HG03442 (cell line): Measurements from ENCODE around the gene UGT2B17.
"Not testable (repeated sequence)": the region's sequence is repeated elsewhere in the genome, so short reads cannot be mapped to it uniquely, and the experiment has no call there.

Experiments used
- ATAC-seq: cut with Tn5 transposase; IDR thresholded peaks from one replicate; pipeline ENCODE4 v1.9.1; 2021; ENCODE audit warnings: mild to moderate bottlenecking, moderate library complexity; ENCODE audit not compliant: unreplicated experiment

Gene UGT2B17

GRCh38 chr4:68569466-68570121 lies 6.5 kb downstream of the UGT2B17 start:
- ATAC-seq = peak; percentile 40

DNA sequence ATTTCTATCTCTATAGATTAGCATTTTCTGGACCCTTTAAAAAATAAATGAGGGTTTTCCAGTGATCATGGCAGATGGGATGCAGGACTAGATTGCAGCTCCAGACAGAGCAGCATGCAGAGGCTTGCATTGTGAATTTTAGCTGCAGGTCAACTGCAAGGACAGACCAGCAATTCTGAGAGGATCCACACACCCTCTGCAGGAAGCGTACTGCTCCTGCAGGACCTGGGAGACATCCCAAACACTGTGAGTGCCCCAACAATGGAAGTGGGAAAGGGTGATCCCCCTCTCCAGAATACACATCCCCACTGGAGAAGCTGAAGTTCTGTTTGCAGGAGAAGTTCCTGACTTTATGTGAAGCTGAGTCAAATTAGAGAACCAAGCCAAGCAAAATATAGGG lies 7.1 kb downstream of the UGT2B17 start:
- peak; percentile 4 for ATAC-seq

DNA sequence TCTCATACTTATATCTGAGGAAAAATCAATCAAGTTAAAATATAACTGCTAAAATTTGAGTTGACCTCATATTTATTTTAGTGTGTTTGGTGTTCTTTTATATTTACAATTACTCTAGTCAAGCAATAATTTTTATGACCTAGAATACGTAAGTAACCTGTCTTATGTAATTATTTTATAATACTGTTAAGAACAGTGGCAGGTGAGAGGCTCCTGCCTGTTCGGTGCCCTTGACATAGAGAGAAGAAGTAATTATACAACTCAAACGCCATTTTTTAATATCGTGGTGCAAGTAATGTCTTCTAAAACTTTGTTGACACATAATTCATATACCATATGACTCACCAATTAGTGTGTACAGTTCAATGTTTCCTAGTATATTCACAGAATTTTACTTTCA lies 7.6 kb downstream of the UGT2B17 start:
- not testable (repeated sequence) for ATAC-seq

DNA sequence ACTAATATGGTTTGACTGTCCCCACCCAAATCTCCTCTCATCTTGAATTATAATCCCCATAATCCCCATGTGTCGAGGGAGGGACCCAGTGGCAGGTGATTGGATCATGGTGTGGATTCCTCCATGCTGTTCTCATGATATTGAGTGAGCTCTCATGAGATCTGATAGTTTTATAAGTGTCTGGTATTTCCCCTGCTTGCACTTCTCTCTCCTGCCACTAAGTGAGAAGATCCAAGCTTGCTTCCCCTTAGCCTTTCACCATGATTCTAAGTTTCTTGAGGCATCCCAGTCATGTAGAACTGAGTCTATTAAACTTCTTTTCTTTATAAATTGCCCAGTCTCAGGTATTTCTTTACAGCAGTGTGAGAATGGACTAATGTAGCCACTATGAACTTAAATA lies 9.8 kb downstream of the UGT2B17 start:
- ATAC-seq = not testable (repeated sequence)

- not testable (repeated sequence) for ATAC-seq
Measured at GRCh38 chr4:68565082-68565481, 11.0 kb downstream of the UGT2B17 start.

DNA sequence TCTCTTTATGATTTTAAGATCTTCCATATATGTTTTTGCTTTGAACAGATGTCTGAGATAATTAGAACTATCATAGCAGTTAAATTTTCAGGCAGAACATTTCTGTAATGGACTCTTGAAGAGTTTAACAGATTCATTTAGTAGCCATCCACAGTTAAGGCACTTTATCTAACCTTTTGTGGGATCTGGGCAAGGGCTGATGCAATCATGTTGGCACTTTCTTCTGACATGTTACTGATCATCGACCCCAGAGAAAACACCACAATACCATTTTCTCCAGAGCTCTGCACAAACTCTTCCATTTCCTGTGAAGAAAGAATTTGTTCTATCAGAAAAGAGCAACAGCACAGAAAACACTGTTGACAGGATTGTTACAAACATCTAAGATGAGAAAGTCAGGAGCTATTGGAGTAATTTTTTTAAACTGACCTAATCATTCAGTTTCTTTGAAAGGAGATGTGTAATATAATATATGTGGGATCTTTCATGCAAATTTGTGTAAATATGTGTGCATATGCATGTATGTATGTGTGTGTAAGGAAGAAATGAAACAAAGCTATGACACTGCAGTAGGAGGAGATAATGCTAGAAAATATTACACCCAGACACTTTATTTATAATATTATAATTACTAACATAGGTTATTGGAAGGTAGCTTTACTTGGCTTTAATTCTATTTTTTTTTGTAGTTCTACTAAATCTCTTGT lies 15.6 kb downstream of the UGT2B17 start:
- not testable (repeated sequence) for ATAC-seq

DNA sequence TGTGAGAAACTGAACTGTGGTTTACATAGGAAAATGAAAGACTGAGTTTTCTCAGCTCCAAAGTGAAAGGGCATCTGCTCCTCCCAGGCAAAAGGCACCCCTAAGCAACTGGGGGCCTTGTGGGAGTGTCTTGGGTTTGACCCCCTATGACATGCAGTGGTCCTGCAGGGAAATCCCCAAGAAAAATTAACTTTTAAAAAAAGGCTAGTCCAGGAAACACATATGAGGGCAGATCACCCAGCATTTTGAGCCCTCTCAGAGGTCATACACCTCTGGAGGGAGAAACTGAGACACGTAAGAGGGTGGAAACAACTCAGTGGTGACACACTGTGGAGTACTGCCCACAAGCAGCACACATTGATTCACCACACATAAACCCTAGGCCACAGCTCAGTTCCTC lies 22.3 kb downstream of the UGT2B17 start:
- peak; percentile 71 for ATAC-seq

- ATAC-seq = peak; percentile 46
Measured at GRCh38 chr4:68552818-68553811, 23.0 kb downstream of the UGT2B17 start.

GRCh38 chr4:68542742-68543141 lies 33.4 kb downstream of the UGT2B17 start:
- ATAC-seq = not testable (repeated sequence)

DNA sequence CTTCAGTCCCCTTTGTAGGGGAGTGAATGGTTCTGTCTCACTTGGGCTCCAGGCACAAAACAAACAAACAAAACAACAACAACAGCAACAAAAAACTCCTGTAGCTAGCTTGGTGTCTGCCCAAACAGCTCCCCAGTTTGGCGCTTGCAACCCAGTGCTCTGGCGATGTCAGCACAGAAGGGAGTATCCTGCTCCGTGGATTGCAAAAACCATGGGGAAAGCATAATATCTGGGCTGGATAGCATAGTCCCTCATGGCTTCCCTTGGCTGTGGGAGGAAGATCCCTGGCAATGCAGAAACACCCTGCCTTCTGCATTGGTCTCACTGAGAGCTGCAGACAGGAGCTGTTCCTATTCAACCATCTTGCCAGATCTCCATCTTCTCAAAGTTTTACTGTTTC lies 39.7 kb downstream of the UGT2B17 start:
- no peak for ATAC-seq

DNA sequence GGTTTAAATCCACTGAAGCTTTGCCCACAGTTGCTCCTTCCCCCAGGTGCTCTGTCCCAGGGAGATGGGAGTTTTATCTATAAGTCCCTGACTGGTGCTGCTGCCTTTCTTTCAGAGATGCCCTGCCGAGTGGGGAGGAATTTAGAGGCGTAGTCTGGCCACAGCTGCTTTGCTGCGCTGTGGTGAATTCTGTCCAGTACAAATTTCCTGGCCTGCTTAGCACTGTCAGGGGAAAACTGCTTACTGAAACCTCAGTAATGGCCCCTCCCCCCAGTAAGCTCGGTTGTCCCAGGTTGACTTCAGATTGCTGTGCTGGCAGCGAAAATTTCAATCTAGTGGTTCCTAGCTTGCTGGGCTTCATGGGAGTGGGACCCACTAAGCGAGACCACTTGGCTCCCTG lies 40.1 kb downstream of the UGT2B17 start:
- no peak for ATAC-seq

- ATAC-seq = not testable (repeated sequence)
Measured at GRCh38 chr4:68522232-68522631, 53.9 kb downstream of the UGT2B17 start.

- ATAC-seq = no peak
Measured at GRCh38 chr4:68520985-68521384, 55.1 kb downstream of the UGT2B17 start.

DNA sequence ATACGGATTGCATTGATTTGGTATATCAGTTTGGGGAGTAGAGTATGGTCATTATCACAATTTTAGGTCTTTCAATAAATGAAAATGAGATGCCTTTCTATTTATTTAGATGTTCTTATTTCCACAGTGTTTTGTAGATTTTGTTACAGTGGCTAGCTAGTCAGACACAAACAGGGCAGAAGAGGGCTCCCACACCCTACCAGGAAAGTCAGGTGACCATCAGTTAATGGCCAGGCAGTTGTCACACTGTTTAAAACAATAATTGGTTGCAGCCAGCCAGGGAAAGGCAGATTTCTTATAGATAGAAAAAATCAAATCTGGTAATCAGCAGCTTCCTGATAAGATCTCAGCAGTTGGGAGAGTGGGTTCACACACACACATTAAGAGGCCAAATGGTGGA lies 57.2 kb downstream of the UGT2B17 start:
- ATAC-seq = no peak

DNA sequence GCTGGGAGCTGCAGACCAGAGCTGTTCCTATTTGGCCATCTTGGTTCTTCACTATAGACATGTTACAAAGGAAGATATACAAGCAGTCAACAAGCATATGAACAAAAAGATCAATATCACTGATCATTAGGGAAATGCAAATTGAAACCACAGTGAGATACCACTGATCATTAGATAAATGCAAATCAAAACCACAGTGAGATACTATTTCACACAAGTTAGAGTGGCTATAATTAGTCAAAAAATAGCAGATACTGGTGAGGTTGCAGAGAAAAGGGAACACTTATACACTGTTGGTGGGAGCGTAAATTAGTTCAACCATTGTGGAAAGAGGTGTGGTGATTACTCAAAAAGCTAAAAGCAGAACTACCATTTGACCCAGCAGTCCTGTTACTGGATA lies 70.7 kb downstream of the UGT2B17 start:
- not testable (repeated sequence) for ATAC-seq

DNA sequence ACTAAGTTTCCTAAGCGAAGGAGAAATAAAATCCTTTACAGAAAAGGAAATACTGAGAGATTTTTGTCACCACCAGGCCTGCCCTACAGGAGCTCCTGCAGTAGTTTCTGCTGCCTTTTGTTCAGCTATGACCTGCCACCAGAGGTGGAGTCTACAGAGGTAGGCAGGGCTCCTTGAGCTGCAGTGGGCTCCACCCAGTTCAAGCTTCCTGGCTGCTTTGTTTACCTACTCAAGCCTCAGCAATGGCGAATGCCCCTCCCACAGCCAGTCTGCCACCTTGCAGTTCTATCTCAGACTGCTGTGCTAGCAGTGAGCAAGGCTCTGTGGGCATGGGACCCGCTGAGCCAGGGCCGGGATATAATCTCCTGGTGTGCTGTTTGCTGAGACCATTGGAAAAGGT lies 71.3 kb downstream of the UGT2B17 start:
- not testable (repeated sequence) for ATAC-seq

- ATAC-seq = not testable (repeated sequence)
Measured at GRCh38 chr4:68503462-68503861, 72.7 kb downstream of the UGT2B17 start.

DNA sequence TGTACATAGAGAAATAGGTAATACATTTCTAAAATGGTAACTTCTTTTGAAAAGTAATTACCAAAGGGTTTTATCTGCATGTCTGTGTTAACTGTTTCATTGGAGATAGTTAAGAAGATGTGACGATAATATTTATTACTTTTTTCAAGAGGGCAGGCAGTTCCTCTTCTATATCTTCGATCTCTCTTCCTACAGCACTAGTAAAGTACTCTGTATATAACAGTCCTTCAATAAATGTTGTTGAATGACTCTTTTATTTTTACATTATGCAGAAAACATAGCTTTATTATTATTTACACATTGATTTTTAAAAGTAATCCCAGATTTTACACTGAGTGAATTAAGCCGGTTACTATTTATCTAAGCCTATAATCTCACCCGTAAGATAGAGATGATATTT lies 77.1 kb downstream of the UGT2B17 start:
- ATAC-seq = no peak

DNA sequence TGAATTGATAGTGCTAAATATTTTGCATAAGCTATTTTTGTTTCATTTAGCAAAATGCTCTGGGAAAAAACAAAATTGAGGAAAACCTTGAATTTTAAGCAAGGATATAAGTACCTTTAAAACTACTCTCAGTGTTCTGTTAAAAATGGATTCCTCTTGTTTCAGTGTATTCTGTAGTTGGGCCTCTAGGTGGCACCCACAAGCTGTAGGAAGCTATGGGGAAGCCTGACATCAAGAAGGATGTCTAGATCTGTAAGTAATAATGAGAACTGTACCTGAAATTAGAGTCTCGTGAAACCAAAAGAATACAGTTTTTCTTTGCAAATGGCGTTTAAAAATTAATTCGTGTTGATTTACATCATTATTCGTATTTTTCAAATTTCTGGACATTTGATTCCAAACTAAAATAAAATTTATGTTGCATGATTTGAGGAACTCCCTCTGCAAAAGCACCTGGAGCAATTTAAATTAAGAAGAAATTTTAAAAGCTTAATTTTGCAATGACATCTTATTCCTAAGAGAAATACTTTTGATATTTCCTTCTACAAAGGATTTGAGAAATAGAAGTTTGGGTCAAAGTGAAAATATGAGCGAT lies 77.6 kb downstream of the UGT2B17 start:
- ATAC-seq = peak; percentile 95

DNA sequence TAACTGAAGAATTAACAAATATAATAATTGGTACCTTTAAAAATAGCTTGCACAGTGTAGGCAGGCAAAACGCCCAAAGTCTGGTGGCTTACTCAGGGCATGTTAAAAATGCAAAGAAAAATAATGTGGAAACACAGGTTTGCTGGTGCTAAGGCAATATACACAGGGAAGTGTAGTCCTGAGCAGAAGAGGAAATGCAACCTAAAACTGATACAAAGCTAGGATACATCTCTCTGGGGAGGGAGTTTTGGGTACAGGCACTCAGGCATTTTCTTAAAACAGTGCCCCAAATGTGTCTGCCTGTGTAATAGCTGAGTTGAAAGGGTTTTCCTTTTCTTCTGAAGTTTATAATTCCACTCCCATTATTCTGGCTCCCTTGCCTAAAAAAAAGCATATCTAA lies 81.4 kb downstream of the UGT2B17 start:
- no peak for ATAC-seq
